Jurkat, Clone E6-1 (cell line): ENCODE data around the gene RNF32.

Source experiments
- DNase-seq: peaks from one replicate; pipeline ENCODE4 v3.0.0-alpha.2; 2011; ENCODE audit warnings: low read depth, low spot score
- H3K4me3 ChIP-seq: 2 replicates; pipeline ENCODE4 v1.5.1; 2011; ENCODE audit warnings: mild to moderate bottlenecking, low read length, control low read depth, moderate library complexity

Gene RNF32

DNA sequence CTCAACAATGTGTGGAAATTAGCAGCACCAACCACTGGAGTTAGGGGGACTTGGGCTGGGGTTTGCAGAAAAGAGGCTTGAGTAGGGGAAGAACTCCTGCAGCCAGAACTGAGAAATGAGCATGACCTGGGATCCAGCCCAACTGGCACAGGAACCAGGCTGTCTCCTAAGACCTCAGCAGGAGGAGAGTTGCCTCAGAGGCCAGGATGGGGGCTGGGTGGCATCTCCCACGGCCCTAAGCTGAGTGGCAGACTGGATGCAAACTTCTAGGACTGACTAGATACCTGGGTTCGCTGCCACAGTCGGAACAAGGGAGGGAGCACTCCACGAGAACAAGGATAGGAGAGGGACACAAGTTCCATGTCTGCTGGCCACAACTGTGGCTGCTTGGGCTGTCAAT is 62.6 kb downstream of the RNF32 start:
- H3K4me3 ChIP-seq, result no peak overlapping the region
- no peak for DNase-seq

DNA sequence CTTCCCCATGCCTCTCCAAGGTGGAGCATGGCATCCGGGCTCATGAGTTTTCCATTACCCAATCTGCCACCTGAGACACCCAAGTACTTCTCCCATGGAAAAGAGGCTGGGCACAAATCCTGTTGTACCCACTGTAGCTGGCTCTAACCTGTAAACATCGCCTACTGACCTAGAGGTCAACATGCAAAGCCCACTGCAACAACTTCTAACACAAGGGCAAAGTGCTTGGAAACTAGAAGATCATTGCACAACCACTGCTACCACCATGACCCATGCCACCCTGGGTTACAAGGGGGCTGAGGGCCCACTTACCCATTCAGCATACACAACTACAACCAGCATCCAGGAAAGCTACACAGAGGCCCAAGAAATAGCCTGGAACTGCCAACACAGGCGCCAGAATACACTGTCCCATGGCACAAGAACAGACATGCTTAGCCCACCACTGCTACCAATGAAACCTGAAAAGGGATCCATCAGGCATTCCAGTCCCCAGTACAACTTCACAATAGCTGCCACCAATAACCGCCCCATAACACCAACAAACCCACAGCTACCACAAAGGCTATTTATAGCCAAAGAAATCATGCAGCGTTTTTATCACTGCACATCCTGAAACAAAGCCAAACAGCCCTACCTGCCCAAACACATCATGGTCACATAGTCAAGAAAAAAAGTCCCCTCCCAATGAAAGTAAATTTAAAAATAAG is 63.4 kb downstream of the RNF32 start:
- H3K4me3 ChIP-seq, result no peak overlapping the region
- DNase-seq, result peak; percentile 28

- no peak overlapping the region for H3K4me3 ChIP-seq
- DNase-seq, result no peak
These were observed 81.7 kb downstream of the RNF32 start for GRCh38 chr7:156722043-156722826.

DNA sequence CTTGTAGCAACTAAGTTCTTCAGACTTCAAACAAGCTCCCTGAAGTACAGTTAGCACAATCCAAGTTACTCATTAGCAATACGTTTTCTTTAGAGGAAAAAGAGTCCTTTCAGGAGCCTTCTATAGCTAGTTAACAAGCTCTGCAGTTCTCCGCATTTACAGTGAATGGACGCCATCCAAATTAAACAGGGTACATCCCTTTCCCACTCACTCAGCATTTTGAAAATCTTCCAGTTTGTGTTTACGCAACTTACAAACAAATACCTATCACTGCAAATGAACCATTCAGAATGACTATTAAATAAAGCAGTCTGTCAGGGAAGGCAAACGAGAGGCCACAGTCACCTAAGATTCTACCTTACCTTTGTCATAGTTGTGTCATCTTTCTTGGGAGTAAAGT is 84.5 kb downstream of the RNF32 start:
- no peak overlapping the region for H3K4me3 ChIP-seq

DNA sequence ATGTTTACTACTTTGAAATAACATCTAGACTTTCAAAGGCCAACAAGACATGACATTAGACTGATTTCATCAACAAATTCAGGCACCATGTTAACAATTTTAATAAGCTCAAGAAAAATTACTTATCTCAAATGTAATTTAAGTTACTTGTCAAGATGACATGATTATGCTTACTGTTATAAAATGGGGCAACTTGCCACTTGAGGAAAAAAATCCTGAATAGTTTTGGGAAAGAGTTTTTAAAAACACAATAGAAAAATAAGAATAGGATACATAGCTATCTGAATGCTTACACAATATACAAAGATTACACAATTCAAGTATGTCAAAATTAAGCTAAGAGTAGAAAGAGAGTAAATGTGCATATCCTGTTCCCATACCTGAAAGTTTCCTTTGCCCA is 85.4 kb downstream of the RNF32 start:
- DNase-seq, result no peak
- H3K4me3 ChIP-seq, result no peak overlapping the region

More for the DNA sequence above, 84.5 kb downstream of the RNF32 start:
- DNase-seq, result no peak
